GM04503 (cell line): ENCODE data around the gene GSTK1.

Experiments
- DNase-seq: peaks from one replicate; pipeline ENCODE4 v3.0.0-alpha.2; 2012; ENCODE audit warnings: low read depth

Gene GSTK1

GRCh38 chr7:143299840-143300239, 36.6 kb downstream of the GSTK1 start:
- no peak for DNase-seq

DNA sequence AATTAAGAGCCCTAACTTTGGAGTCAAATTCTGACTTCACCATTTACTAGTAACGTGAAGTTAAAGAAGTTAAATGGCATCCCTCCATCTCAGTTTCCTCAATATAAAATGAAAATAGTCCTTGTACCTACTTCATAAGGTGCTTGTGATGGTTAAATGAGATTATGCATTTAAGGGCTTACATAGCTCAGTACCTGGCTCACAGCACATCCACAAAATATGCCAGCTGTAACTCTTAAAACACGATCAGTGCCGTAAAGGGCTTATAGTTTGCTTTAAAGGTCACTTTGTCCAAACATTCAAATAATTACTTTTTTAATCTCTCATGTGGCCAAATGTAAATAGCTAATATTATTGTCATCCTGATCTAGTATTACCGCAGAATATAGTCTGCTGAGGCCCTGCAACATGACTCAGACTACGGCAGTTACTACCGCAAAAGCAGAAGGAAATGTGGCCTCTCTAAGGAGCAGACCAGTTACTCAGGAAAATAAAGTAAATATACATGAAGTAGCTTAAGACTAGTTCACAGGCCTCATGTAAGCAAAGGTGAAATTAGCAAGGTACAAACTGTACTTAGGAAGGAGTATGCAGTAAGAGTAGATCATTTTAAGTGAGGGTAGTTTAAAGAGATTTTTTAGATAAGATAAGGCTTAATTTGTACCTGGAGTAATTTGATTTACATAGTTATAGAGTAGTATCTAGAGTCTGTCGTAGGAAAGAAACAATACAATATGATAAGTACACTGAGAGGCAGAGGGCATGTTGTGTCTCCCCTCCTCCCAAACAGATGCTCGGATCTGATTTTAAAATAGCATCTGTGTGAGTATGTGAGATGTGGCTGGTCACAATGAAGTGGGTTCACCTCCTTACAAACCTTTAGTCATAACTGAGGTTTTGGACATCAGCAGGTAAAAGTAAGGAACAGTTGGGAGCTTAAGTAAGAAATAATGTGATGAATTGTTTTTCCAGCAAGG, 38.0 kb downstream of the GSTK1 start:
- no peak for DNase-seq

- no peak for DNase-seq
Observed at GRCh38 chr7:143303733-143304132, 40.5 kb downstream of the GSTK1 start.

DNA sequence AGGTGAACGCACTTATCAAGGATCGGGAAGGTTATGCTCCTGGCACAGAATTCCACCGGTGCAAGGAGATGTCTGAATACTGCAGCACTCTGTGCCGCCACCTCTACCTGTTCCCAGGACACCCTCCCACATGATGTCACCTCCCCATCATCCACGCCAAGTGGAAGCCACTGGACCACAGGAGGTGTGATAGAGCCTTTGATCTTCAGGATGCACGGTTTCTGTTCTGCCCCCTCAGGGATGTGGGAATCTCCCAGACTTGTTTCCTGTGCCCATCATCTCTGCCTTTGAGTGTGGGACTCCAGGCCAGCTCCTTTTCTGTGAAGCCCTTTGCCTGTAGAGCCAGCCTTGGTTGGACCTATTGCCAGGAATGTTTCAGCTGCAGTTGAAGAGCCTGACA, 41.7 kb downstream of the GSTK1 start:
- no peak for DNase-seq

- DNase-seq, result no peak
Observed at GRCh38 chr7:143305423-143306070, 42.3 kb downstream of the GSTK1 start.

GRCh38 chr7:143308632-143309031, 45.4 kb downstream of the GSTK1 start:
- no peak for DNase-seq

DNA sequence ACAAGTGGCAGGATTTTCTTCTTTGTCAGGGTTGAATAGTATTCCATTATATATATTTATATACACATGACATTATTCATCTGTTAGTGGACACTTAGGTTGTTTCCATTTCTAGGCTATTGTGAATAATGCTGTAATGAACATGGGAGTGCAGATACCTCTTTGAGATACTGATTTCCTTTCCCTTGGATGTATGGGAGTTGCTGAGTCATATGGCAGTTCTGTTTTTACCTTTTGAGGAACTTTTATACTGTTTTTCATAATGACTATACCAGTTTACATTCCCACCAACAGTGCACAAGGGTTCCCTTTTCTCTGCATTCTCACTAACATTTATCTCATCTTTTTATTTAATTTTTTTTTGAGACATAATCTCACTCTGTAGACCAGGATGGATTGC, 50.9 kb downstream of the GSTK1 start:
- DNase-seq, result no peak

DNA sequence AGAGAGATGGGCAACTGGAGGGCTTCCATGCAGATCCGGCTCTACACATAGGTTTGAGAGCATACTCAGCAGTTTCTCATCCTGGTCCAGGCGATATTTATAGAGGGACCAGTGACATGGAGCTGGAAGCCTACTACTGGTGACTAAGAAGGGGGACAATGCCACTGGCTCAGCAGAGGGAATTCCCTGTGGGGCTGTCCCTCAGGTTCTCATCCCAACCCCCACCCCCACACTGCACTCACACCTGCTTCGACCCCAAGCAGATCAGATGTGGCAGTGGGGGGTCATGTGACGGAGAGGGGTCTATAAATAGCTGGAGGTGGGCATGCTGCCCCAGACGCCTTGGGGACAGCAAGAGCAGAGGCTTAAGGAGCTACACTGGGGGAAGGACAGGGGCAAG, 52.5 kb downstream of the GSTK1 start, which contains the start of gene CLCN1:
TSS of gene CLCN1 (plus strand) at position 336 of the 400 bp plus-strand sequence. CDS start 102 bp downstream, outside the sequence.
- no peak for DNase-seq

- no peak for DNase-seq
Observed at GRCh38 chr7:143316492-143316891, 53.3 kb downstream of the GSTK1 start.

DNA sequence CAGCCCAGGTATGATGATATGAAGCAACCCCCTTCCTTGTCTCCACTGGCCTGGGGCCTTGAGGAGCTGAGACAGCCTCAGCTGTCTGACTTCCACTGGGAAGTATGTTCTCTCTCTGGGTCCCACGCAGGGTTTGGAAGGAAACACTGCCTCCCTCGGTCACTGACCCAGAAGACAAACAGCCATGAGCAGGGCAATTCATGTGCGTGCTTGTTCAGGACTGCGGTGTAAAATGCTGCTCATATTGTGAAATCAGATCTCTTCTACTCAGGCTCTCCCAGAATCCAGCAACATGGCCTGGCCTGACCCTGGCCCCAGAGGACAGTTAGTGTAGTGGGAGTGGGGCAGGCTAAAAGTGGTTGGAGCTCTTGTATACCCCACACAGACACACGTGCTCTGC, 55.4 kb downstream of the GSTK1 start:
- peak; percentile 17 for DNase-seq
